Activated naive CD8-positive, alpha-beta T cell treated with anti-CD3 and anti-CD28 coated beads for 36 hours (primary cell): ENCODE measurements around the gene SLC7A8. TPM values are rescaled to one million over a fixed set of nuclear protein-coding genes. Genes with fewer than 3 reads are reported as not detected.
A peak's percentile ranks its signal among the peaks of the same experiment; 100 is the strongest.

ENCODE experiments used
- DNase-seq: peaks from one replicate; pipeline ENCODE4 v3.0.0; 2021
- H3K27ac Mint-ChIP-seq: one replicate; pipeline ENCODE4 v1.8.0; 2022; ENCODE audit warnings: mild to moderate bottlenecking, moderate library complexity, mixed read lengths
- H3K27me3 Mint-ChIP-seq: one replicate; pipeline ENCODE4 v1.8.0; 2022; ENCODE audit warnings: mild to moderate bottlenecking, mixed read lengths
- H3K36me3 Mint-ChIP-seq: one replicate; pipeline ENCODE4 v1.8.0; 2021; ENCODE audit warnings: mild to moderate bottlenecking, mixed read lengths
- H3K4me1 Mint-ChIP-seq: one replicate; pipeline ENCODE4 v1.8.0; 2021; ENCODE audit warnings: mixed read lengths
- H3K4me3 Mint-ChIP-seq: one replicate; pipeline ENCODE4 v1.8.0; 2022; ENCODE audit warnings: mild to moderate bottlenecking, moderate library complexity, mixed read lengths
- H3K9me3 Mint-ChIP-seq: one replicate; pipeline ENCODE4 v1.8.0; 2022; ENCODE audit warnings: mixed read lengths
- total RNA-seq, 2 experiments: library from RNA; stranded (reverse); gene quantifications; one replicate each; pipeline ENCODE4 v1.2.3, GENCODE V29; 2021

Gene SLC7A8
- total RNA-seq, 2 experiments from 2014 or later, result 2.5 to 2.8 TPM

- no peak within 1 kb of the TSS for H3K27ac Mint-ChIP-seq
- no peaks in the 10 kb centered on the region for H3K27me3 Mint-ChIP-seq
- H3K4me3 Mint-ChIP-seq, result no peak within 1 kb of the TSS
- H3K36me3 Mint-ChIP-seq, result peaks cover 33% of the 10 kb centered on the region
- peak; percentile 80 for DNase-seq
- H3K4me1 Mint-ChIP-seq, result peaks cover 32% of the 10 kb centered on the region
- H3K9me3 Mint-ChIP-seq, result no peaks in the 10 kb centered on the region
Measured at GRCh38 chr14:23094666-23095195, 88.7 kb downstream of the SLC7A8 start, which contains the start of gene ACIN1. Gene ACIN1, minus strand, starts transcription at chr14:23095136. Its CDS starts 24 bp downstream, at chr14:23095112.

GRCh38 chr14:23093991-23094665, 89.3 kb downstream of the SLC7A8 start:
- no peaks in the 10 kb centered on the region for H3K27me3 Mint-ChIP-seq
- DNase-seq, result no peak
- no peak overlapping the region for H3K4me3 Mint-ChIP-seq
- no peaks in the 10 kb centered on the region for H3K9me3 Mint-ChIP-seq
- no peak overlapping the region for H3K27ac Mint-ChIP-seq
- peaks cover 36% of the 10 kb centered on the region for H3K4me1 Mint-ChIP-seq
- H3K36me3 Mint-ChIP-seq, result peaks cover 35% of the 10 kb centered on the region

DNA sequence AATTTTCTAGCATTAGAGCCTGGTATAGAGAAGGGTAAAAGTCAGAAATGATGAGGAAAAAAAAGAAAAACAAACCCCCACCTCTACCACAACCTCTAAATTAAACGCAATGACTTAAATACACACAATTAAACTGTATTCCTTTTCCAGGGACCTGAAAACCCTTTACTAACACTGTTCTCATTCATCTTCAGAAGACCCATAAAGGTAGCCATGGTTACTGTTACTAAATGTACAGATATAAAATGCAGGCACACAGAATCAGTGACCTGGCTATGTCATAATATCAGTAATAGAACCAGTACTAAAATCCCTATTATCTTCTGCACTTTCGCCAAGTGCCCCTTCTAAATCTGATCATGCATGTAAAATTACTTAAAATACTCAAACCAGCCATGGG, 89.9 kb downstream of the SLC7A8 start:
- peaks cover 36% of the 10 kb centered on the region for H3K4me1 Mint-ChIP-seq
- H3K27ac Mint-ChIP-seq, result no peak overlapping the region
- H3K4me3 Mint-ChIP-seq, result no peak overlapping the region
- H3K36me3 Mint-ChIP-seq, result peaks cover 34% of the 10 kb centered on the region
- no peaks in the 10 kb centered on the region for H3K9me3 Mint-ChIP-seq
- DNase-seq, result no peak
- H3K27me3 Mint-ChIP-seq, result no peaks in the 10 kb centered on the region

GRCh38 chr14:23093104-23093503, 90.4 kb downstream of the SLC7A8 start:
- Mint-ChIP-seq H3K4me1 (peaks cover 38% of the 10 kb centered on the region), H3K36me3 (peaks cover 30% of the 10 kb centered on the region), H3K27me3 (no peaks in the 10 kb centered on the region), H3K4me3 (no peak overlapping the region), H3K9me3 (no peaks in the 10 kb centered on the region), H3K27ac (no peak overlapping the region)
- DNase-seq, result no peak

- Mint-ChIP-seq H3K27me3 (no peaks in the 10 kb centered on the region), H3K9me3 (no peaks in the 10 kb centered on the region), H3K4me3 (no peak overlapping the region), H3K36me3 (peaks cover 26% of the 10 kb centered on the region), H3K27ac (peak overlapping the region; percentile 28), H3K4me1 (peaks cover 34% of the 10 kb centered on the region)
- no peak for DNase-seq
Measured at GRCh38 chr14:23091294-23092225, 91.9 kb downstream of the SLC7A8 start.

- no peaks in the 10 kb centered on the region for H3K27me3 Mint-ChIP-seq
- H3K36me3 Mint-ChIP-seq, result peaks cover 26% of the 10 kb centered on the region
- peaks cover 40% of the 10 kb centered on the region for H3K4me1 Mint-ChIP-seq
- H3K4me3 Mint-ChIP-seq, result no peak overlapping the region
- peak overlapping the region; percentile 43 for H3K27ac Mint-ChIP-seq
- no peak for DNase-seq
- no peaks in the 10 kb centered on the region for H3K9me3 Mint-ChIP-seq
Measured at GRCh38 chr14:23090254-23090636, 93.2 kb downstream of the SLC7A8 start.

DNA sequence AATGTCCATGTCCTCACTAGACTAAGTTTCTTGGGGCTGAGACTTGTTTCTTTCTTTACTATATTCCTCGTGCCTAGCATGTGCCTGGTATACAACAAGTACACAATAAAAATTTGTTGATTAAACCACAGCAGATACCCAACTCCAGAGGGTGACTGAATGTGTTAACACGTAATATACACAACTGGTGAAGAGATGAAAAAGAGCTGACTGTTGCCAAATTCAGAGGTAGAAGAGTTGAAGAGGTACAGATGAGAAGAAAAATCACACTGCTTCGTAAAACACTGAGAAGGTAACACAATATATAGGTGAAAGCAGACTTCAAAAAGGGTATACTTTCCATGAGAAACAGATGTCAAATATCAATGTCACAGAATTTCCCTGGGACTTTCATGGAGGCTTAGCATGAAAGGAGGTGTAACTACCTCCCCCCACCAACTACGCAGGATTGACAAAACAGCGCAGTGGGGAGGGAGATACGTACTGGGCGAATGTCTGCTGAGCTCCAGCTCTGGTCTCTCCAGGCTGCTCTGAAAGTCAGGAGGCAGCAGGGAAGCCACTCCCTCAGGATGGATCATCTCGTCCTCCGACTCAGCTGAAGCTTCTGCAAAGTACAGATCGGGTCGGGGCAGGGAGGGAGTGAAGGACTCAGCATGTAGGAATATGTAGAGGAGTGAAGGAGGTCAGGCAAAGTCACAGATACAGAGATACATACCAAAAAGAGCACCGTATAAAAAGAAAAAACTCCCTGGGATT, 93.8 kb downstream of the SLC7A8 start:
- Mint-ChIP-seq H3K4me1 (peaks cover 43% of the 10 kb centered on the region), H3K27me3 (no peaks in the 10 kb centered on the region), H3K4me3 (no peak overlapping the region), H3K9me3 (no peaks in the 10 kb centered on the region), H3K36me3 (peaks cover 26% of the 10 kb centered on the region), H3K27ac (peak overlapping the region; percentile 55)
- DNase-seq, result no peak

DNA sequence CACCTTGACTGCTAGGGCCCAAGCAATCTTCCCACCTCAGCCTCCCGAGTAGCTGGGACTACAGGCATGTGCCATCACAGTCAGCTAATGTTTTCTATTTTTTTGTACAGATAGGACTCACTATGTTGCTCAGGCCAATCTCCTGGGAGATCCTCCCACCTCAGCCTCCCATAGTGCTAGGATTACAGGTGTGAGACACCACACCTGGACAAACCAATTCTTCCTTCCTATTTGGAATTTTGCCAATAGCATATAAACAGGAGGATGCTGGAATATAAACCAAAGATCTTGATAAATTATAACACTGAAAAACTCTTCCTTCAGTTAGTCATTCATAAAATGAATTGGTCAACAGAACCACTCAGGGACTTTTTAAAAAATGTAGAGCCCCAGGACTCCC, 96.9 kb downstream of the SLC7A8 start:
- DNase-seq, result no peak
- Mint-ChIP-seq H3K9me3 (no peaks in the 10 kb centered on the region), H3K4me3 (no peak overlapping the region), H3K4me1 (peaks cover 30% of the 10 kb centered on the region), H3K27me3 (no peaks in the 10 kb centered on the region), H3K27ac (no peak overlapping the region), H3K36me3 (peaks cover 18% of the 10 kb centered on the region)

GRCh38 chr14:23085458-23085857, 98.0 kb downstream of the SLC7A8 start:
- H3K36me3 Mint-ChIP-seq, result peaks cover 16% of the 10 kb centered on the region
- no peak for DNase-seq
- no peaks in the 10 kb centered on the region for H3K27me3 Mint-ChIP-seq
- peaks cover 29% of the 10 kb centered on the region for H3K4me1 Mint-ChIP-seq
- no peak overlapping the region for H3K4me3 Mint-ChIP-seq
- no peaks in the 10 kb centered on the region for H3K9me3 Mint-ChIP-seq
- H3K27ac Mint-ChIP-seq, result peak overlapping the region; percentile 28

DNA sequence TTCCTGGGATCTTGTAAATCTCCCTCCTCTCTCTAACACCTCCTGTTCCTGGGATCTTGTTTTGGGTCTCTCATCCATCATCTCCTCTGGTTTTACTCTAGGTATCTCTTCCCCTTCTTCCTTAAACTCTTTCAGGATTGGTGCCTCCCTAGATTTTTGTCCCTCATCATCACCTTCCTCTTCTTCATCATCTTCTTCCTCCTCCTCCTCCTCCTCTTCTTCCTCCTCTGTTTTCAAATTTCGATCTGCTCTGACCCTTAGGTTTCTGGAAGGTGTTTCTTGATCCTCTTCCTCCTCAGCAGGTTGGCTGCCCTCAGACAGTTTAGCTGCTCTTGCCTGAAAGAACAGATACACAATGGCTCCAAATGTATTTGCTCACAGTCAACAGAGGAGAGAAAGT, 103.0 kb downstream of the SLC7A8 start:
- H3K9me3 Mint-ChIP-seq, result no peaks in the 10 kb centered on the region
- peaks cover 6% of the 10 kb centered on the region for H3K4me1 Mint-ChIP-seq
- H3K36me3 Mint-ChIP-seq, result no peaks in the 10 kb centered on the region
- no peak for DNase-seq
- H3K4me3 Mint-ChIP-seq, result no peak overlapping the region
- no peaks in the 10 kb centered on the region for H3K27me3 Mint-ChIP-seq
- peak overlapping the region; percentile 59 for H3K27ac Mint-ChIP-seq

DNA sequence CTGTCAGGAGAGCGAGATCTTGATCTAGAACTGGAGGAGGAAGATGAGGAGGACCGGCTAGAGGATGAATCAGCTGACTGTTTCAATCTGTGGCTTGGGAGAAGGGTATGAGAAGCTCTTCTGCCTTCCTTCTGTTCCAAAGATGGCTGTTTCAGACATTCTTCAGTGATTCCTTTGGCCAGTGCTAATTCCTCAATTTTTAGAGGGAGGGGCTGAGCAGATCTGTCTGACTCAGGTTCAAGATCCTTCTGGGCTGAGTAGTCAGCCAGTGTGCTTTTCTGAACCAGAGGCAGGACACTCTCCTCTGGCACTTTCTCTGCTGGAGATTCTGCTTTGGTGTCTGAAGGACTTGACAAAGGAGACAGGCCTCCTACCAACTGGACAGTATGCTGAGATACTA, 103.7 kb downstream of the SLC7A8 start:
- H3K4me3 Mint-ChIP-seq, result no peak overlapping the region
- DNase-seq, result no peak
- H3K4me1 Mint-ChIP-seq, result peaks cover 2% of the 10 kb centered on the region
- no peak overlapping the region for H3K27ac Mint-ChIP-seq
- no peaks in the 10 kb centered on the region for H3K9me3 Mint-ChIP-seq
- no peaks in the 10 kb centered on the region for H3K27me3 Mint-ChIP-seq
- peaks cover 2% of the 10 kb centered on the region for H3K36me3 Mint-ChIP-seq

DNA sequence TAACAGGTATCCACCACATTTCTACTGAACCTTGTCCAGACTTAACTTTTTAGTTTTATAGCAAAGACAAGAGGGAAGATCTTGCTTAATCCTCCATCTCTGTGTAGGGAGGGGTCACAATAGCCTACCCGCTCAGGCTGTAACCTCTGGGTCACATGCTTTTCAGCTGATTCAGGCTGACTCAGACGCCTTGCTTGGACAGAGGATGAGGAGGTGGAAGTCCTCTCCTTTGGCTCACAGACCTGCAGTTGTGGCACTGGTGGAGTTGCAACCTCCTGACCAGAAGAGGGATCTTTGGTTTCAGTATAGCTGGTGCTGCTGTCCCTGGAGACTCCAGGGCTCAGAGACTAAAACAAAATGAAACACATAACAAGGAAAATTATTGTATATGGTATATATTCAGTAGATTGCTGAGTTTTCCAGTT, 104.8 kb downstream of the SLC7A8 start:
- no peak for DNase-seq
- H3K27ac Mint-ChIP-seq, result no peak overlapping the region
- no peaks in the 10 kb centered on the region for H3K4me1 Mint-ChIP-seq
- H3K4me3 Mint-ChIP-seq, result no peak overlapping the region
- H3K36me3 Mint-ChIP-seq, result peaks cover 2% of the 10 kb centered on the region
- no peaks in the 10 kb centered on the region for H3K27me3 Mint-ChIP-seq
- H3K9me3 Mint-ChIP-seq, result no peaks in the 10 kb centered on the region

GRCh38 chr14:23077962-23078361, 105.5 kb downstream of the SLC7A8 start:
- Mint-ChIP-seq H3K4me3 (no peak overlapping the region), H3K27ac (peak overlapping the region; percentile 54), H3K4me1 (no peaks in the 10 kb centered on the region), H3K27me3 (no peaks in the 10 kb centered on the region), H3K9me3 (no peaks in the 10 kb centered on the region), H3K36me3 (peaks cover 2% of the 10 kb centered on the region)
- DNase-seq, result no peak

GRCh38 chr14:23076785-23077408, 106.6 kb downstream of the SLC7A8 start:
- Mint-ChIP-seq H3K36me3 (peaks cover 10% of the 10 kb centered on the region), H3K4me3 (no peak overlapping the region), H3K9me3 (no peaks in the 10 kb centered on the region), H3K27ac (no peak overlapping the region), H3K27me3 (no peaks in the 10 kb centered on the region), H3K4me1 (peaks cover 5% of the 10 kb centered on the region)
- no peak for DNase-seq
